GM21737 (cell line): ENCODE data around the gene MAST4.

Experiments
- ATAC-seq: cut with Tn5 transposase; IDR thresholded peaks from one replicate; pipeline ENCODE4 v1.9.1; 2021; ENCODE audit warnings: mild to moderate bottlenecking, moderate library complexity; ENCODE audit not compliant: unreplicated experiment

MAST4 gene

GRCh38 chr5:66644111-66644510 lies 47.9 kb downstream of the MAST4 start:
- ATAC-seq: no peak

DNA sequence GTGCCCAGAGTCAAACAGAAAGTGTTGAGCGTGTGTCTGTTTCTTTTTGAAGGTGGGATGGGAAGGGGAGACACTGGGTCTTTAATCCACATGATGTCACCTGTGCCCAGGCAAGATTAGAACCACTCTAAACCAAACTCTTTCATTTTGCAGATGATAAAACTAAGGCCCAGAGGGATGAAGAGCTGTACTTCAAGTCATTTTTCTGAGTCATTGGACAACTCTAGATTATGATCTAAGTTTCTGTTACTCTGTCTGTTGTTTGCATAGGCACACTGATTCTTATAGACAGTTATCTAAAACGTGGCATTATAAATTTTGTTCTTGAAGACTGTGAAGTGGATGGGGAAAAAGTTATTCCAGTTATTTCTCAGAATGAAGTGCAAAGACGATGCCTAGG lies 48.8 kb downstream of the MAST4 start:
- ATAC-seq: no peak

- ATAC-seq: no peak
These were observed 50.4 kb downstream of the MAST4 start for GRCh38 chr5:66646570-66646969.

GRCh38 chr5:66647146-66647856 lies 51.1 kb downstream of the MAST4 start:
- ATAC-seq: no peak

DNA sequence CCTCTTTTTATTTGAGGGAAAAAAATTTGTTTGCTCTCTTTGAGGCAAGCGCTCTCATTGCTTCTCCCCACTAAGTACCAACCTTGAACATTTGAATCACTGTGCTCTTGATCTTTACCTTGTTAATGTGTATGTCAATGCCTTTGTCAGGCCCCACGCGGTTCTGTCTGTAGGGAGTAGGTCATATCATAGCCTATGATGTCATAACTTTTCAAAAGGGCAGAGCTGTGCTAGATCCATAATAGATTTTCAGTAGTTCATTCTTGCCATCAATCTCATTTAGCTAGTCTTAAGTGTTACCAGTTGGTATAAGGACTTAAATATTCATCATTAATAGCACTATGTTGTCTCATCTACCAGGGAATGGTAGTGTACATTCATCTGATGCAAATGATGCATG lies 56.6 kb downstream of the MAST4 start:
- no peak for ATAC-seq

DNA sequence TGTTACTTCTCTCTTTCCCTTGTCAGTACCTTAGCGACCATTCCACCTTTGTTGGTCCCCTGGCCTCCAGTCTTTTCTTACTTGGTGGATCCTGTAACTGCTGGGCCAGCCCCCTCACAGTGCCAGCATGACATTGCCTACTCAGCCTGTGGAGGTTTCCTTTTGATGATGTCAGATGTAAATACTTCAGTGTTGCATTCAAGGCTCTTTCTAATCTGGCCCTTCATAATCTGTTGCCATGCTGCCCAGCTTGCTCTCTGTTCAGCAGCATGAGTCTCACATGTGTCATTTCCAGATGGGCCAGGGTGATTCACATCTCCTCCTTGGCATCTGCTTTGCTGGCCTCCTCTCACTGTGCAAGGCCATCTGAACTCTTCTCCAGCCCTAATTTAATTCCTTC lies 57.1 kb downstream of the MAST4 start:
- ATAC-seq: no peak

- ATAC-seq: no peak
These were observed 59.5 kb downstream of the MAST4 start for GRCh38 chr5:66655395-66656324.

GRCh38 chr5:66658516-66658915 lies 62.3 kb downstream of the MAST4 start:
- ATAC-seq: no peak

- no peak for ATAC-seq
These were observed 63.6 kb downstream of the MAST4 start for GRCh38 chr5:66659780-66660179.

GRCh38 chr5:66660396-66660795 lies 64.2 kb downstream of the MAST4 start:
- ATAC-seq: no peak

GRCh38 chr5:66661149-66661548 lies 65.0 kb downstream of the MAST4 start:
- ATAC-seq: no peak

GRCh38 chr5:66666778-66667177 lies 70.6 kb downstream of the MAST4 start:
- no peak for ATAC-seq

DNA sequence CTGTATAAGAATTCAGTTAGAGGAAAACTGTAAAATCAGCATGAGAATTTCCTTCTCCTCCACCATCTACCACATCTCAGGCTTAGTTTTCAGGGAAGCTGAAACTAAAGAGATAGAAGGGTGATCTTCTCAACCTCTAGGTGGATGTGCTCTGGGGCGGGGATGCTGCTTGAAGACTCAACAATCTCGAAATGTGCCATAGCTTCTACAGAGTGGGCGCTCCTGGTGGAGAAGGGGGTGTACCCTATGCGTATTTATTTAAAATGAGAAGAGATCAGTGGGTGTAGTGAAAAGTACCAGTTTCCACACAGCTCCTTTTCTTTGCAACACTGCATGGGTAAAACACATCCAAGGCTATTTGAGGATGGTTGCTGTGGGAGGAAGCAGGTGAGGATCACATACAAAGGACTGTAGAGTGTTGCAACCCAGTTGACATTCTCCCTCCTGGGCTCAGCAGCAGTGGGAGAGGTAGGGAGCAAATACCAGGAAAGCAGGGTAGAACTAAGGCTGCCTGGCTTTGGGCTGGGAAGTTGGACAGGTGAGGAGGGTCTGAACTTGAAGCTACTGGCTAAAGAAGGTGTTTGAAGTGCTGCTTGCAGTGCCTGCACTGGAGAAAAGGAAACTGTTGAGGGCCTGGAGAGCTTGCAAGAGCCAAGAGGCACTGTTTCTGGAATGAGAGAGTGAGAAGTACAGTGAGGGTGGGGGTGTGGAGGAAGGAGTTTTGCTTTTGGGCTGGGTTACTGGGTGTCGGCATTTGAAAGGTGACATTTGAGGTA lies 73.1 kb downstream of the MAST4 start:
- no peak for ATAC-seq

- no peak for ATAC-seq
These were observed 73.6 kb downstream of the MAST4 start for GRCh38 chr5:66669862-66670195.

DNA sequence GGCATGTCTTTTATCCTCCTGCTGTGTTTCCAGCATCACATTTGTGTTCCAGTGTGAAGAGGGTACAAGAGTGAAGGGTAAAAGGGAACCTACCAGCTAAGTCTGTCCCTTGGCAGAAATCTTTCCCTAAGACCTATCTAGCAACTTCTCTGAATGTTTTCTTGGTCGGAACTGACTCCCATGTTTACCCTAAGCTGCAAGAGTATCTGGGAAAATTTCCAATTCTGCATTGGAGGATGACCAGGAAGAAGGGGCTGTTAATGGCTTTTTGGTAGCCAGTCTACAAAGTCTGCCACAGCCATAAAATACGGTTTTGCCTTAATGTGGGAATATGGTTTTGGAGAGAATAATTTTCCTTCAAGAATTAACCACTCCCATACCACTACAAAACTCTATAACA lies 75.1 kb downstream of the MAST4 start:
- no peak for ATAC-seq

GRCh38 chr5:66674802-66675201 lies 78.6 kb downstream of the MAST4 start:
- ATAC-seq: no peak

GRCh38 chr5:66675406-66675805 lies 79.2 kb downstream of the MAST4 start:
- ATAC-seq: no peak

GRCh38 chr5:66680221-66680620 lies 84.0 kb downstream of the MAST4 start:
- no peak for ATAC-seq

- ATAC-seq: no peak
These were observed 84.6 kb downstream of the MAST4 start for GRCh38 chr5:66680804-66681203.

- ATAC-seq: no peak
These were observed 88.5 kb downstream of the MAST4 start for GRCh38 chr5:66684663-66685062.

- no peak for ATAC-seq
These were observed 93.5 kb downstream of the MAST4 start for GRCh38 chr5:66689522-66690220.
